ENCODE results near the gene FRY.

The FRY gene

DNA sequence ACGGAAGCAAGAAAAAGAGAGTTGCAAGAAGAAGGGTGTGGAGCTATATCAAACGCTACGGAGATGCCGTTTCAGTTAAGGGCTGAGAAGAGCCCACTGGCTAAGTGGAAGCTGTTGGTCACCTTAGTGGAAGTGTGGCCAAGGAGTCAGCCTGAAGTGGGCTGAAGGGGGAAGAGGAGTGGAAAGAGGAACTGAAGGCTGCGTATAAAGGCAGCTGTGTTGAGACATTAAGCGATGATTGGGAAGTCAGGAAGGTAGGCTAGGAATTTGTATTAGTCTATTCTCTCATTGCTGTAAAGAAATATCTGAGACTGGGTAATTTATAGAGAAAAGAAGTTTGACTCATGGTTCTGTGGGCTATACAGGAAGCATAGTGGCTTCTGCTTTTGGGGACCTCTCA lies 14.1 kb upstream of the FRY start:
- DNase-seq: no peak

DNA sequence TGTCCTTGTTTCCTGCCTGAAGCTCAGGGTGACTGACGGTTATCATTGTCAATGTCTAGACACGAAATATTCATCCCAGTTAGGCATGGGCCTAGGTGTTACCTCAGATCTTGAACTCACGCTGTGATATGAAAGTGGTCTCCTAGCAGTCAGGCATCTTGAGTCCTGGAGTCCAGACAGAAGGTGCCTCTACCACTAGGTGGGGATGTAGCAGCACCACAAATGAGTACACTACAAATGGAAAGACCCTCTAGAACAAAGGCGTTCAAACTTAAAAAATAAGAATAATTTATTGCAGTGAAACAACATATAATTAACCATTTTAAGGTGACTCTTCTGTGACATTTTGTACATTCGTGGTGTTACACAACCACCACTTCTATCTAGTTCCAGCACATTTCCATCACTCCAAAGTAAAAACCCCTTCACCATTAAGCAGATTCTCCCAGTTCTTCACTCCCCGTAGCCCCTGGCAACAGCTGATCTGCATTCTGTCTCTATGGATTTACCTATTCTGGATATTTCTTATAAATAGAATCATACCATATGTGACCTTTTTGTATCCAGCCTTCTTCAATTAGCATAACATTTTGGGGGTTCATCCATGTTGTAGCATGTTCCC lies 11.9 kb upstream of the FRY start:
- peak; percentile 61 for DNase-seq

- DNase-seq: no peak
Measured at GRCh38 chr13:32021785-32022184, 9.8 kb upstream of the FRY start.

- no peak for DNase-seq
Measured at GRCh38 chr13:32022311-32022710, 9.3 kb upstream of the FRY start.

GRCh38 chr13:32023096-32023495 lies 8.5 kb upstream of the FRY start:
- DNase-seq: no peak

GRCh38 chr13:32023698-32024097 lies 7.9 kb upstream of the FRY start:
- DNase-seq: no peak

DNA sequence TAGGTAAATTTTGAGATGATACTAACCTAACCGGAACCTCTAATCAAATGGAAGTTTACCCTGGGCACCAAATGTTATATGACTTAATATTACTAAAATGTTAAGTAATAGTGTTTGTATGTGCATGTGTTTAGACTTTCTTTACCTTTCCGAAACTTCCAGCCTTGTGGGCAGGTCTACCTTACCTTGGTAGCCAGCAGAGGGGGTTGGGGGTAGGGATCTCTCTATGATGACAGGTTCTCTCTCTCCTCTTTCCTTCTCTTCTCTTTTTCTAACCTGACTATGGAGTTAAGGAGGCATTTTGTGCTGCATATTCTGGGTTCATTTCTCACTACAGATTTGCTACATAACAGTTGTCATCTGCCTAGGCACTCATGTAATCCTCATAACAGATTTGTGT lies 6.8 kb upstream of the FRY start:
- DNase-seq: no peak

DNA sequence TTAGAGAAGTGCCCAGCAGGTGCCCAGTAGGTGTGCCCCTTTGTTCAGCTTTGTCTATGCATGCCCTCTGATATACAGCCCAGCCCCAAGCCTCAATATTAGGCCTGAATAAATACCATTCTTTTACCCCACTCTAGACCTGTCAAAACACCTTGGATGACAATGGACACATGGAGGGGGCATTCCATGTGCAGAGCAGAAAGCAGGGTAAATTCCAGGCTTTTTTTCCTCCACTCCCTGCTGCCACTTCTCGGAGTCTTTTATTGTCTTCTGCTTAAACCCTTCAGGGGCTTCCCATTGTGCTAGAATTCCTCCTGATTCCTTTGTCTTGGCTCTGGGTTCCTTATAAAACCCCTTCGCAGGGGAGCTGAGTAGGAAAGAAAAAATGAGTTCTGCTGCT lies 5.8 kb upstream of the FRY start:
- DNase-seq: no peak

GRCh38 chr13:32026623-32027022 lies 5.0 kb upstream of the FRY start:
- DNase-seq: no peak

DNA sequence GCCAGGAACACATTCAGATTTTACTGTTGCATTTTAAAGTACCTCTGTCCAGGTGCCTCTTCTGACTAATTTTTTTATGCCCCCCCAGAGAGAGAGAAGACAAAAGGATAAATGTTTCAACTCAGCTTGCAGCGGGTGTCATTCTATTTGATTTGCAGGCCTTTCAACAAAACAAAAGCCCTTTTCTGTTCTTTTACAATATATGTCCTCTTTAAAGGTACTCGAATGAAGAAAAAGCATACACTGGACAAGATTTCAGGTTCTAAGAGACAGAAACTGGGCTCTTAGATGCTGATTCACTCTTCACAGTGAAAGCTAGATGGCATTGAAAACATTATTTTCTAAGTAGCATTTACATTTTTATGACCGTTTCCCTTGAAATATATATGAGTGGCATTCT lies 2.9 kb upstream of the FRY start:
- no peak for DNase-seq

DNA sequence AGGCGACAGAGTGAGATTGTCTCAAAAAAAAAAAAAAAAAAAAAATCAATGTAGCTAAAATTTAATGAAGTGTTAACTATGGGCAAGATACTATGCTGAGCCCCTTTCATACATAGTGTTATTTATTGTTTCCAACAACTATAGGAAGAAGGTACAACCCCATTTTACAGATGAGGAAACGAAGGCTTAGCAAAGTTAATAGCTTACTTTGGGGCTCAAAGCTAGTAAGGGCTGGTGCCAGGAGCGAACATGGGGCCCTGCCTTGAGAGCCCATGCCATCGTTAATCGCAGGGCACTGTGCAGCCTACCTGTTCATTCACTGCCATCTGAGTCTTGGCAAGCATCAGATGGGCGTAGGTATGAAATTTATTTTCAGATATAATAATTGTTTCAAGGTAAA lies 1.9 kb upstream of the FRY start:
- DNase-seq: no peak

DNA sequence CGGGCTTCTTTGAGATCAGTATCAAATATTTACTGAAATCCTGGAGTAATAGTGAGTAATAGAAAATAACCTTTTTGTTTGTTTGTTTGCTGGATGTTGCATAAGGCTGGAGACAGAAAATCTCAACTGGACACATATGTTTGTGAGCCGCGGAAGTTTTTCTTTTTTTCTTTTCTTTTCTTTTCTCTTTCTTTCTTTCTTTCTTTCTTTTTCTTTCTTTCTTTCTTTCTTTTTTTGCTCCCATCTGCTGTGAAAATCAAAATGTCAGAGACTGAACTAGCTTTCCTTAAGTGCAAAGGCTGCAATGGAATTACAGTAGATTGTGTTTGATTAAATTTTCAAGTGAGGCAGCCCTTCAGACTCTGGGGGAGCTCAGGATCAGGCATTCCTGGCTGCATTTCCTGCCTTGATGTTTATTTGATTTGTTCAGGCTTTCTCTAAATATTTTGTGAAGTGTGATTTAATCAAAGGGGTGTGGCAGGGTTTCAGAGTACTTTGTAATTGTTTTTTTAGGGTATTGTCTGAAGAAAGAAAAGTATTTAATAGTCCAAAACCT lies 319 bp downstream of the FRY start:
- DNase-seq: no peak

DNA sequence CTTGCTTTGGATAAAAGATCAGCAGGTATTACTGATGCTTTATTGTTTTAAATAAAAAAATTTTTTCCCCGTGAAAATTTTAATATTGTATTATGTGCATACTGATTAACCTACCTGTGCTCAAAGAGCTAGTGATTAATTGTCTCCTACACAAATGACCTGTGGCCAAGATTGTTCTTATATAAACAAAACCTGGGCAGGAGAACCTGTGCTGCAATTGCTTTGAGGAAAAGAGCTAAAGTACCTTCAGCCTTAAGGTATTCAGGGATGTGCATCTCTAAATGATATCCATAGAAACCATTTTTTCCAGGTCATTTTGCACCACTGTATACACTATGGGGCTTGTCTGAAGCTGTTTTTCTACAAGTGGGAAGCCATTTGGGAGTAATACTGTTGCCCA lies 1.2 kb downstream of the FRY start:
- no peak for DNase-seq

GRCh38 chr13:32033744-32034143 lies 2.2 kb downstream of the FRY start:
- no peak for DNase-seq

GRCh38 chr13:32035716-32036115 lies 4.1 kb downstream of the FRY start:
- no peak for DNase-seq

DNA sequence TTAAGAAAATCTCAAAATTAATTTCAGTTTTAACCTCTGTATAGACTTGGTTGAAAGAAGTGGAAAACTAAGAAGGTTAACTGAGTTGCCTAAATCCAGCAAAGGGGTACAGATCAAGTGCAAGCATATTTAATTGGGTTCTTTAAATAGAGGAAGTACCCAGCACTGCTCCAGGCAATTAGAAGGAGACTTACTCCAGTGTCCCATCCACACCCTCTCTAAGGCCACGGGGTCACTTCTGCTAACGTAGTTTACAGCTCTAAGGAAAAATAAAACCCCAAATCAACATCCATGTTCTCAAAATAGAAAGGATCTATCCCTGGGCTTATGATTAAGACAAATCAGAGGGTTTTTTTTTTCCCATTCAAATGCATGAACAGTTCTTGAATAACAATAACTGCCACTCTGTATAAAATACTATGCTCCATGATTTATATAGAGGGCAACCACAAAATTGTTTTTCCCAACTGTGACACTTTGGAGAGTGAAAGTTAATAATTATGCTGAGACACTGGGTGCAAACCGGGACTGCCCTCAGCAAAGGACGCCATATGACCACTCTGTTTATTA lies 4.6 kb downstream of the FRY start:
- DNase-seq: no peak

DNA sequence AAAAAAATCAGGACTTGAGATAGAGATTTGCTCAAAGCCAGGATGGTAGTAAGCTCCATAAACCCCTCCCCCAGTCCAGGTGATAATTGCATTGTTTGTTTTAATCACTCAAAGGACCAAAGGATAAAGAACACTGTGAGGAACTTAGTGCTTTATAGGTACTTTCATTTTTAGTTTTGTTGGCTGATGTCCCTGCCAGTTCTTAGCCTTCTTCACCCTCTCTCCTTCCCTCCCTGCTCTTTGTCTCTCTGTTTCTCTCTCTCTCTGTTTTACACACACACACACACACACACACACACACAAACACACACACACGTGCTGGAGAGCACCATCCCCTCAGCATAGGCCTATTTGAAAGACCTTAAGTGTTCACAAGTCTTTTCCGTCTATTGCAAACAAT lies 5.2 kb downstream of the FRY start:
- no peak for DNase-seq

DNA sequence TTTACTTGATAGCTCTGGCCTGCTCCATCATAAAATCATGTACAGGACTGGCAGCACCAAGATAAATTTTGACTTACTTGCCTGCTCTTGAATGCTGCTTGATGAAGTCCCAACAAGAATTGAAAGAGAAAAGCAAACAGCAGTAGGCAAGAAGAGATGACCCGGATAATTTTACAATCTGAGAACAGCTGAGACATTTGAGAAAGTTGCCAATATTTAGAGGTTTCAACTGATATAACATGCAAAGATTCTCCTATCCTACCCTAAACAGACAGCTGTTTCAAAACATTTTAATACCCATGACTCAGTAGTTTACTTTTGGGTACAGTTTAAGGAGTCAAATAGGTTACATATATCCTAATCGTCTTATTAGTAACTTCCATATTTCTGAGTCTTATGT lies 5.9 kb downstream of the FRY start:
- DNase-seq: no peak

- DNase-seq: no peak
Measured at GRCh38 chr13:32038343-32038742, 6.8 kb downstream of the FRY start.

- no peak for DNase-seq
Measured at GRCh38 chr13:32039056-32039455, 7.5 kb downstream of the FRY start.

- DNase-seq: no peak
Measured at GRCh38 chr13:32039528-32039927, 8.0 kb downstream of the FRY start.

DNA sequence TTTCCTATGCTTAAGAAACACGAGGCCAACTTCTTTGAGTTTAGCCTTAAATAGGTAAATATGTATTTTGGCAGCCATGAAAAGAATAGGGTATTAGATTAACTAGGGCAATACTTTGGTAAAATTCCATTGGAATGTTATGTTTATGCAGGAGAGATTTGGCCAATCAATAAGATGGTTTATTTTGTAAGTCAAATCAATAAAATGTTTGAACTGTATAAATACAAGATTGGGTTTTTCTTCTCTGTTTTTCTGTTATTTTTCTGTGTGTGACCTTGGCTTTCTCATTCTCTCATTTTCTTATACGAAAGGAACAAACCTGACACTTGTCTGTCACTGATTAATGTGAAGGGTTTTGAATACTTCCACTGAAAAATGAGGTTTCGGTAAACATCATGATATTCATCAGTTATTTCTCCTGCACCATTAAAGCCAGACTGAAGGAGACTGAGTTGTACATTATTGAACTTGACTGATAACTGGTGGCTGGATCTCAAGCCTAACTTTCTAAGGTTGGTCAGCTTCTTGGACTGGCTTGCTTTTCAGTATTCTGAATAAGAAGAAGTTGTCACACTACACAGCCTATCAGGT lies 8.6 kb downstream of the FRY start:
- DNase-seq: no peak

DNA sequence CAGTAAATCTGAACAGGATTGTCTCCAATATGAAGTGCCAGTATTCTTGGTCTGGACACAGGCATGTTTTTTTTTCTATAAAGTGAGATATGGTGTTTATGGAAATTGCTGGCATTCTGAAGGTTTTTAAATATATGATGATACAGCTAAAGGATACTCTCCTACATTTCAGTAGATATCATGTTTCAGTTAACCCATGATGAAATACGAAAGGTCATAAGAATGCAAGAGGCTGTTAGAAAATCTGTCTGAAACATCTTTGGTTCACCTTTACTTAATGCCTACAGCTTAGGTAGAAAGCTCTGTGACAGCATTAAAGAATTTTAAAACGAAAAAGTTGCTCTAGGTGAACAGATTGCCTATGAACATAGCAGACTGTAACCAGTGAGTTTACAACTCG lies 9.1 kb downstream of the FRY start:
- no peak for DNase-seq

DNA sequence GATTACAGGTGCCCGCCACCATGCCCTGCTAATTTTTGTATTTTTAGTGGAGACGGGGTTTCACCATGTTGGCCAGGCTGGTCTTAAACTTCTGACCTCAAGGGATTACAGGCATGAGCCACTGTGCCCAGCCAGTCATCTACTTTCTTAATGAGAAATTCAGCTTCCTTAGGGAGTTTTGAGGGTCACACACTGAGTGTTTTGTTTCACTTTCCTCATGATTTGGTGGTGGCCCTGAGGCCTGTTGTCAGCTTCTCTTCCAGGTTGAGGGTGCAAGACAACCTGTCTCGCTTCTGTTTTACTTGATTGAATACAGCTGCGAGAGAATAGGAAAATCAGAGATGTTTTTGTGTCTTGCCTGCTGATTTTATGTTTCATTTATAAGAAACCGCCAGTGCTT lies 9.9 kb downstream of the FRY start:
- no peak for DNase-seq

GRCh38 chr13:32042551-32042950 lies 11.0 kb downstream of the FRY start:
- DNase-seq: no peak

All from EL (cell line).